Activated CD8-positive, alpha-beta T cell treated with anti-CD3 and anti-CD28 coated beads for 36 hours (primary cell): Measurements from ENCODE around the gene HOXD8. TPM values are rescaled to one million over a fixed set of nuclear protein-coding genes. Genes with fewer than 3 reads are reported as not detected.

Experiments
- ATAC-seq: fragments of 200-7000 bp; cut with Tn5 transposase; one replicate; pipeline ENCODE4 v1.10.0; 2021; ENCODE audit warnings: mild to moderate bottlenecking, moderate library complexity
- CTCF ChIA-PET: fragments of 350-600 bp; sonication (Branson Sonifier 250); formaldehyde crosslinking; loops from one replicate; lab custom pipeline; 2021; ENCODE audit warnings: antibody characterized with exemption; lab: Charles Lee
- POLR2A ChIA-PET: fragments of 350-600 bp; sonication (Branson Sonifier 250); formaldehyde crosslinking; loops from one replicate; lab custom pipeline; 2021; ENCODE audit warnings: antibody characterized with exemption; lab: Charles Lee
- DNase-seq: peaks from one replicate; pipeline ENCODE4 v3.0.0-alpha.2; 2020
- H3K27ac Mint-ChIP-seq: one replicate; pipeline ENCODE4 v1.8.0; 2021; ENCODE audit warnings: mild to moderate bottlenecking, mixed read lengths
- H3K27me3 Mint-ChIP-seq: one replicate; pipeline ENCODE4 v1.8.0; 2021; ENCODE audit warnings: mixed read lengths
- H3K36me3 Mint-ChIP-seq: one replicate; pipeline ENCODE4 v1.8.0; 2021; ENCODE audit warnings: low read depth, mixed read lengths
- H3K4me1 Mint-ChIP-seq: one replicate; pipeline ENCODE4 v1.8.0; 2021; ENCODE audit warnings: low read depth, mixed read lengths
- H3K4me3 Mint-ChIP-seq: one replicate; pipeline ENCODE4 v1.8.0; 2021; ENCODE audit warnings: mild to moderate bottlenecking, moderate library complexity, mixed read lengths
- H3K9me3 Mint-ChIP-seq: one replicate; pipeline ENCODE4 v1.8.0; 2021; ENCODE audit warnings: mixed read lengths
- CTCF ChIP-seq: fragments of 200-600 bp; IDR thresholded peaks from one replicate; pipeline ENCODE4 v1.8.0; 2022; ENCODE audit warnings: antibody characterized with exemption, mild to moderate bottlenecking
- intact Hi-C: fragments of 100-400 bp; cut with micrococcal nuclease; formaldehyde crosslinking; loops from one replicate; pipeline ENCODE4 v1.10.0; 2022
- total RNA-seq, 2 experiments: library from RNA; stranded (reverse); gene quantifications; one replicate each; pipeline ENCODE4 v1.2.3, GENCODE V29; 2021

HOXD8 gene
- total RNA-seq, 2 experiments from 2014 or later: not detected

- TF ChIP-seq CTCF: no peak
- Mint-ChIP-seq H3K27me3 (peaks cover 79% of the 10 kb centered on the region), H3K4me1 (peaks cover 5% of the 10 kb centered on the region), H3K27ac (no peak overlapping the region), H3K9me3 (peaks cover 6% of the 10 kb centered on the region), H3K36me3 (no peaks in the 10 kb centered on the region), H3K4me3 (no peak overlapping the region)
- POLR2A ChIA-PET: no interaction called here
- DNase-seq: no peak
- ATAC-seq: no peak
- CTCF ChIA-PET: interaction anchor here (1.0 to 5.2 kb wide), 3 partner anchors 9 to 1031 kb away, joined by 3 to 28 read pairs (median 3); no protein-coding TSS in a partner anchor
- intact Hi-C loops: no loop called here
These were observed 11.6 kb upstream of the HOXD8 start for GRCh38 chr2:176117823-176118371.

- Mint-ChIP-seq H3K27ac (no peak overlapping the region), H3K4me3 (no peak overlapping the region), H3K27me3 (peaks cover 74% of the 10 kb centered on the region), H3K4me1 (peaks cover 6% of the 10 kb centered on the region), H3K36me3 (no peaks in the 10 kb centered on the region), H3K9me3 (peaks cover 6% of the 10 kb centered on the region)
- peak; percentile 68 for DNase-seq
- no peak for ATAC-seq
- CTCF ChIA-PET: interaction anchor here (1.0 kb wide), 1 partner anchor 8 kb away, joined by 3 read pairs; no protein-coding TSS in a partner anchor
- POLR2A ChIA-PET: no interaction called here
- peak; percentile 68 for TF ChIP-seq CTCF
- intact Hi-C loops: no loop called here
These were observed 10.7 kb upstream of the HOXD8 start for GRCh38 chr2:176118601-176119339.

GRCh38 chr2:176120364-176121189, 8.9 kb upstream of the HOXD8 start:
- Mint-ChIP-seq H3K4me3 (no peak overlapping the region), H3K9me3 (peaks cover 6% of the 10 kb centered on the region), H3K27me3 (peaks cover 78% of the 10 kb centered on the region), H3K4me1 (peaks cover 9% of the 10 kb centered on the region), H3K27ac (no peak overlapping the region), H3K36me3 (no peaks in the 10 kb centered on the region)
- TF ChIP-seq CTCF: no peak
- ChIA-PET CTCF (interaction anchor here (0.9 to 1.8 kb wide), 11 partner anchors 10 to 431 kb away, joined by 3 to 12 read pairs (median 4); no protein-coding TSS in a partner anchor), POLR2A (no interaction called here)
- ATAC-seq (no peak), DNase-seq (no peak)
- intact Hi-C loops: loop anchor here (5.0 kb wide), 2 partner anchors 33 to 42 kb away; no protein-coding TSS in a partner anchor

- DNase-seq (no peak), ATAC-seq (no peak)
- Mint-ChIP-seq H3K9me3 (peaks cover 5% of the 10 kb centered on the region), H3K4me1 (peaks cover 9% of the 10 kb centered on the region), H3K36me3 (no peaks in the 10 kb centered on the region), H3K27ac (no peak overlapping the region), H3K27me3 (peaks cover 78% of the 10 kb centered on the region), H3K4me3 (no peak overlapping the region)
- ChIA-PET CTCF (interaction anchor here (0.9 to 1.8 kb wide), 9 partner anchors 10 to 333 kb away, joined by 3 to 12 read pairs (median 4); no protein-coding TSS in a partner anchor), POLR2A (interaction anchor here (1.4 kb wide), 1 partner anchor 10 kb away, joined by 3 read pairs; no protein-coding TSS in a partner anchor)
- TF ChIP-seq CTCF: no peak
- intact Hi-C loops: loop anchor here (5.0 kb wide), 2 partner anchors 34 to 41 kb away; no protein-coding TSS in a partner anchor
These were observed 8.1 kb upstream of the HOXD8 start for GRCh38 chr2:176121190-176122051.
